HEK293 (cell line): ENCODE measurements around the gene TMEM100.

Experiments
- CTCF ChIA-PET: fragments of 350-600 bp; formaldehyde crosslinking; extraction: SDS; loops from one replicate; lab custom pipeline; 2021; ENCODE audit warnings: antibody characterized with exemption; lab: Yijun Ruan, JAX
- POLR2A ChIA-PET: fragments of 300-600 bp; formaldehyde crosslinking; extraction: SDS; loops from one replicate; lab custom pipeline; 2020; ENCODE audit warnings: antibody characterized with exemption, inconsistent platforms; lab: Yijun Ruan, JAX
- H3K27ac ChIP-seq: fragments of 200-500 bp; sonication (Bioruptor generic); 2 replicates; pipeline ENCODE4 v1.5.1; 2014; ENCODE audit warnings: low read depth, low read length, control low read depth, inconsistent platforms; ENCODE audit errors: extremely low read depth
- H3K36me3 ChIP-seq, 2 experiments: fragments of 200-500 bp in 1 of 2; sonication (Bioruptor generic) in 1 of 2; 1 replicate in 1 of 2; 2 replicates in 1 of 2; pipeline ENCODE4 v1.5.1; 2014 to 2017; ENCODE audit warnings: inconsistent platforms in 2 of 2, low read length in 2 of 2; ENCODE audit not compliant: control insufficient read depth in 2 of 2, insufficient read depth in 1 of 2
- H3K4me1 ChIP-seq: fragments of 200-500 bp; sonication (Bioruptor generic); 2 replicates; pipeline ENCODE4 v1.5.1; 2014; ENCODE audit warnings: mild to moderate bottlenecking, low read length, inconsistent platforms; ENCODE audit not compliant: control insufficient read depth, insufficient read depth
- H3K4me3 ChIP-seq: 2 replicates; pipeline ENCODE4 v1.5.1; 2011; ENCODE audit warnings: low read depth, mild to moderate bottlenecking, control low read depth, low read length, moderate library complexity
- H3K9me3 ChIP-seq: fragments of 200-500 bp; sonication (Bioruptor generic); 2 replicates; pipeline ENCODE4 v1.5.1; 2014; ENCODE audit warnings: low read depth, low read length, inconsistent platforms; ENCODE audit not compliant: control insufficient read depth, insufficient read depth
- GLI4 ChIP-seq: fragments of 450-650 bp; formaldehyde crosslinking; IDR thresholded peaks from 2 replicates; pipeline ENCODE4 v1.5.1; 2016; ENCODE audit warnings: missing biosample characterization, missing genetic modification characterization
- RBAK ChIP-seq: fragments of 450-650 bp; formaldehyde crosslinking; IDR thresholded peaks from 2 replicates; pipeline ENCODE4 v1.5.1; 2016; ENCODE audit warnings: missing biosample characterization, missing genetic modification characterization
- SCRT1 ChIP-seq: fragments of 450-650 bp; formaldehyde crosslinking; IDR thresholded peaks from 2 replicates; pipeline ENCODE4 v1.5.1; 2016; ENCODE audit warnings: missing biosample characterization, missing genetic modification characterization, borderline replicate concordance
- WT1 ChIP-seq: fragments of 450-650 bp; formaldehyde crosslinking; IDR thresholded peaks from 2 replicates; pipeline ENCODE4 v1.5.1; 2016; ENCODE audit warnings: missing biosample characterization, missing genetic modification characterization
- ZBTB21 ChIP-seq: fragments of 450-650 bp; formaldehyde crosslinking; IDR thresholded peaks from 2 replicates; pipeline ENCODE4 v1.5.1; 2017; ENCODE audit warnings: missing biosample characterization, missing genetic modification characterization
- ZNF121 ChIP-seq: fragments of 450-650 bp; formaldehyde crosslinking; IDR thresholded peaks from 2 replicates; pipeline ENCODE4 v1.5.1; 2016; ENCODE audit warnings: missing biosample characterization, missing genetic modification characterization
- ZNF155 ChIP-seq: fragments of 450-650 bp; formaldehyde crosslinking; IDR thresholded peaks from 2 replicates; pipeline ENCODE4 v1.5.1; 2016; ENCODE audit warnings: missing biosample characterization, missing genetic modification characterization
- ZNF174 ChIP-seq: fragments of 450-650 bp; formaldehyde crosslinking; IDR thresholded peaks from 2 replicates; pipeline ENCODE4 v1.5.0; 2017; ENCODE audit warnings: missing biosample characterization, mild to moderate bottlenecking, missing genetic modification characterization
- ZNF2 ChIP-seq: fragments of 450-650 bp; formaldehyde crosslinking; IDR thresholded peaks from 2 replicates; pipeline ENCODE4 v1.5.1; 2016; ENCODE audit warnings: missing biosample characterization, missing genetic modification characterization
- ZNF202 ChIP-seq: fragments of 450-650 bp; formaldehyde crosslinking; IDR thresholded peaks from 2 replicates; pipeline ENCODE4 v1.5.1; 2016; ENCODE audit warnings: missing biosample characterization, missing genetic modification characterization, borderline replicate concordance
- ZNF223 ChIP-seq: fragments of 450-650 bp; formaldehyde crosslinking; IDR thresholded peaks from 2 replicates; pipeline ENCODE4 v1.5.1; 2016; ENCODE audit warnings: missing biosample characterization, missing genetic modification characterization
- ZNF423 ChIP-seq: fragments of 450-650 bp; formaldehyde crosslinking; IDR thresholded peaks from 2 replicates; pipeline ENCODE4 v1.5.1; 2016; ENCODE audit warnings: missing biosample characterization, missing genetic modification characterization
- ZNF560 ChIP-seq: fragments of 450-650 bp; formaldehyde crosslinking; IDR thresholded peaks from 2 replicates; pipeline ENCODE4 v1.5.1; 2017; ENCODE audit warnings: missing biosample characterization, missing genetic modification characterization, borderline replicate concordance
- ZNF596 ChIP-seq: fragments of 450-650 bp; IDR thresholded peaks from 2 replicates; pipeline ENCODE4 v1.5.0; 2018; ENCODE audit warnings: missing biosample characterization, mild to moderate bottlenecking, missing genetic modification characterization, moderate library complexity
- ZNF621 ChIP-seq: fragments of 450-650 bp; formaldehyde crosslinking; IDR thresholded peaks from 2 replicates; pipeline ENCODE4 v1.5.1; 2017; ENCODE audit warnings: missing biosample characterization, missing genetic modification characterization
- ZNF624 ChIP-seq: fragments of 450-650 bp; formaldehyde crosslinking; IDR thresholded peaks from 2 replicates; pipeline ENCODE4 v1.5.1; 2017; ENCODE audit warnings: missing biosample characterization, missing genetic modification characterization
- ZNF660 ChIP-seq: fragments of 450-650 bp; IDR thresholded peaks from 2 replicates; pipeline ENCODE4 v1.5.1; 2018; ENCODE audit warnings: missing biosample characterization, mild to moderate bottlenecking, missing genetic modification characterization
- ZNF747 ChIP-seq: fragments of 450-650 bp; formaldehyde crosslinking; IDR thresholded peaks from 2 replicates; pipeline ENCODE4 v1.5.1; 2016; ENCODE audit warnings: missing biosample characterization, missing genetic modification characterization
- ZNF791 ChIP-seq: fragments of 450-650 bp; formaldehyde crosslinking; IDR thresholded peaks from 2 replicates; pipeline ENCODE4 v1.5.1; 2016; ENCODE audit warnings: missing biosample characterization, missing genetic modification characterization
- ZNF843 ChIP-seq: fragments of 450-650 bp; formaldehyde crosslinking; IDR thresholded peaks from 2 replicates; pipeline ENCODE4 v1.5.1; 2016; ENCODE audit warnings: missing biosample characterization, missing genetic modification characterization
- ZSCAN16 ChIP-seq: fragments of 450-650 bp; formaldehyde crosslinking; IDR thresholded peaks from 2 replicates; pipeline ENCODE4 v1.5.1; 2016; ENCODE audit warnings: missing biosample characterization, missing genetic modification characterization
- ZSCAN30 ChIP-seq: fragments of 450-650 bp; IDR thresholded peaks from 2 replicates; pipeline ENCODE4 v1.5.1; 2018; ENCODE audit warnings: missing biosample characterization, mild to moderate bottlenecking, missing genetic modification characterization, moderate library complexity
- TF ChIP-seq, protein P1 (sequence below): fragments of 450-650 bp; formaldehyde crosslinking; IDR thresholded peaks from 2 replicates; pipeline ENCODE4 v1.5.1; 2016; ENCODE audit warnings: missing biosample characterization, missing genetic modification characterization, low read depth
- TF ChIP-seq, protein P2 (sequence below): fragments of 450-650 bp; formaldehyde crosslinking; IDR thresholded peaks from 2 replicates; pipeline ENCODE4 v1.5.1; 2016; ENCODE audit warnings: missing biosample characterization, missing genetic modification characterization
- TF ChIP-seq, protein P3 (sequence below): fragments of 450-650 bp; formaldehyde crosslinking; IDR thresholded peaks from 2 replicates; pipeline ENCODE4 v1.5.1; 2016; ENCODE audit warnings: missing biosample characterization, missing genetic modification characterization
- TF ChIP-seq, protein P4 (sequence below): fragments of 450-650 bp; formaldehyde crosslinking; IDR thresholded peaks from 2 replicates; pipeline ENCODE4 v1.5.1; 2016; ENCODE audit warnings: missing biosample characterization, missing genetic modification characterization, low read depth

Gene TMEM100

DNA sequence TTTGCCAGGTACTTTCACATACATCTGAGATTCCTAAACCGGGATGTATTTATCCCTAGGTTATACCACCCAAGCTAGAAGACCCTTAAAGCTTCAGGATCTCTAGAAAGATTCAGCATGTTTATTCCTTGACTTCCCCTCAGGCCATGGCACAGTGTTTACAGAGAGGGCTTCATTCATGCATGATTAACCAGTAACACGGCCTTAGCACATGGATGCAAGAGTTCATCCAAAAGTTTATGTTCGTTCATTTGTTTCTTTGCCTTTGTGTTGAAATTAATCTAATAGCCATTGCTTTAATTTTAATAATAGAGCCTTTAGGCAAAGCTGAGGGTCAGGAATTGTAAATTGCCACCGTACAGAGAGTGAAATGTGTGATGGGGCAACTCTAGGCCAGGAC lies 41.9 kb upstream of the TMEM100 start:
- H3K4me3 ChIP-seq, result no peak overlapping the region
- CTCF ChIA-PET, result interaction anchor here (0.6 to 1.9 kb wide), 4 partner anchors 18 to 238 kb away, joined by 3 to 7 read pairs (median 3); no protein-coding TSS in a partner anchor
- H3K9me3 ChIP-seq, result no peaks in the 10 kb centered on the region; the same call in 1 of the 2 replicates
- peaks cover 4 to 14% of the 10 kb centered on the region in 2 experiments; a peak in 2 of 3 replicates for H3K36me3 ChIP-seq
- POLR2A ChIA-PET, result interaction anchor here (0.6 kb wide), 1 partner anchor 13 kb away, joined by 3 read pairs; the partner anchor contains the start of gene PCTP
- H3K27ac ChIP-seq, result no peak overlapping the region
- TF ChIP-seq ZNF624 (tag by site-specific recombination) (no peak), ZSCAN16 (no peak), ZNF560 (tag by site-specific recombination) (no peak), ZNF121 (tag by site-specific recombination) (no peak), WT1 (tag by site-specific recombination) (no peak), ZNF155 (tag by site-specific recombination) (no peak), ZSCAN30 (tag by site-specific recombination) (no peak), ZNF660 (no peak), ZBTB21 (no peak), ZNF202 (no peak)
- TF ChIP-seq, protein P1, sequence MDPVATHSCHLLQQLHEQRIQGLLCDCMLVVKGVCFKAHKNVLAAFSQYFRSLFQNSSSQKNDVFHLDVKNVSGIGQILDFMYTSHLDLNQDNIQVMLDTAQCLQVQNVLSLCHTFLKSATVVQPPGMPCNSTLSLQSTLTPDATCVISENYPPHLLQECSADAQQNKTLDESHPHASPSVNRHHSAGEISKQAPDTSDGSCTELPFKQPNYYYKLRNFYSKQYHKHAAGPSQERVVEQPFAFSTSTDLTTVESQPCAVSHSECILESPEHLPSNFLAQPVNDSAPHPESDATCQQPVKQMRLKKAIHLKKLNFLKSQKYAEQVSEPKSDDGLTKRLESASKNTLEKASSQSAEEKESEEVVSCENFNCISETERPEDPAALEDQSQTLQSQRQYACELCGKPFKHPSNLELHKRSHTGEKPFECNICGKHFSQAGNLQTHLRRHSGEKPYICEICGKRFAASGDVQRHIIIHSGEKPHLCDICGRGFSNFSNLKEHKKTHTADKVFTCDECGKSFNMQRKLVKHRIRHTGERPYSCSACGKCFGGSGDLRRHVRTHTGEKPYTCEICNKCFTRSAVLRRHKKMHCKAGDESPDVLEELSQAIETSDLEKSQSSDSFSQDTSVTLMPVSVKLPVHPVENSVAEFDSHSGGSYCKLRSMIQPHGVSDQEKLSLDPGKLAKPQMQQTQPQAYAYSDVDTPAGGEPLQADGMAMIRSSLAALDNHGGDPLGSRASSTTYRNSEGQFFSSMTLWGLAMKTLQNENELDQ, result no peak
- no peaks in the 10 kb centered on the region for H3K4me1 ChIP-seq

DNA sequence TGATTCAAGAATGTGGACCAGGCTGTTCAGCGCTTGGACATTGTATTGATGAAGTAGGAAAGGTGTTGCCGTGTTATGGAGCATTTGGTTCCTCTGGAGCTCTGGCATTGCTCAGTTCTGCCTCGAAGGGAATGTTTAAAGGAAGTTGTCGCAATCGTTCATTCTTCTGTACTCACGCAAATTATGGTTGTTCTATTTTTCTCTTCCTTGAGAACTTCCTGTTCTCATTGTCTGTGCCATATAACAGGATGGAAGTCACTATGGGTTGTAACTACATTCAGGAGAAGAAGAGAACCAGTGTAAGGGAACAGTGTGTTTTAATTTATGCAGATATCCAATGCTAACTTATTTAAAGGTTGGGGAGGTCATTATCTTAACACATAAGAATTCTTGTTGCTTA lies 41.2 kb upstream of the TMEM100 start:
- no peak for TF ChIP-seq ZNF596 (tag by site-specific recombination)
- TF ChIP-seq, protein P2, sequence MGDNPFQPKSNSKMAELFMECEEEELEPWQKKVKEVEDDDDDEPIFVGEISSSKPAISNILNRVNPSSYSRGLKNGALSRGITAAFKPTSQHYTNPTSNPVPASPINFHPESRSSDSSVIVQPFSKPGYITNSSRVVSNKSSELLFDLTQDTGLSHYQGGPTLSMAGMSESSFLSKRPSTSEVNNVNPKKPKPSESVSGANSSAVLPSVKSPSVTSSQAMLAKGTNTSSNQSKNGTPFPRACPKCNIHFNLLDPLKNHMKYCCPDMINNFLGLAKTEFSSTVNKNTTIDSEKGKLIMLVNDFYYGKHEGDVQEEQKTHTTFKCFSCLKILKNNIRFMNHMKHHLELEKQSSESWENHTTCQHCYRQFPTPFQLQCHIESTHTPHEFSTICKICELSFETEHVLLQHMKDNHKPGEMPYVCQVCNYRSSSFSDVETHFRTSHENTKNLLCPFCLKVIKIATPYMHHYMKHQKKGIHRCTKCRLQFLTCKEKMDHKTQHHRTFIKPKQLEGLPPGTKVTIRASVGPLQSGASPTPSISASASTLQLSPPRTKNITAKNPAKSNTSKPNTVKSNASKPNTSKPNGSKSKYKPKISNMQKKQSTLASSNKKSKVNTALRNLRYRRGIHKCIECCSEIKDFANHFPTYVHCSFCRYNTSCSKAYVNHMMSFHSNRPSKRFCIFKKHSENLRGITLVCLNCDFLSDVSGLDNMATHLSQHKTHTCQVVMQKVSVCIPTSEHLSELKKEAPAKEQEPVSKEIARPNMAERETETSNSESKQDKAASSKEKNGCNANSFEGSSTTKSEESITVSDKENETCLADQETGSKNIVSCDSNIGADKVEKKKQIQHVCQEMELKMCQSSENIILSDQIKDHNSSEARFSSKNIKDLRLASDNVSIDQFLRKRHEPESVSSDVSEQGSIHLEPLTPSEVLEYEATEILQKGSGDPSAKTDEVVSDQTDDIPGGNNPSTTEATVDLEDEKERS (tag by site-specific recombination), result no peak
- TF ChIP-seq RBAK, result no peak
- no peak for TF ChIP-seq ZNF747
- no peak for TF ChIP-seq ZNF223 (tag by site-specific recombination)
- TF ChIP-seq, protein P3, sequence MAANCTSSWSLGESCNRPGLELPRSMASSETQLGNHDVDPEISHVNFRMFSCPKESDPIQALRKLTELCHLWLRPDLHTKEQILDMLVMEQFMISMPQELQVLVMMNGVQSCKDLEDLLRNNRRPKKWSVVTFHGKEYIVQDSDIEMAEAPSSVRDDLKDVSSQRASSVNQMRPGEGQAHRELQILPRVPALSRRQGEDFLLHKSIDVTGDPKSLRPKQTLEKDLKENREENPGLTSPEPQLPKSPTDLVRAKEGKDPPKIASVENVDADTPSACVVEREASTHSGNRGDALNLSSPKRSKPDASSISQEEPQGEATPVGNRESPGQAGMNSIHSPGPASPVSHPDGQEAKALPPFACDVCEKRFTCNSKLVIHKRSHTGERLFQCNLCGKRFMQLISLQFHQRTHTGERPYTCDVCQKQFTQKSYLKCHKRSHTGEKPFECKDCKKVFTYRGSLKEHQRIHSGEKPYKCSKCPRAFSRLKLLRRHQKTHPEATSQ (tag by site-specific recombination), result no peak
- TF ChIP-seq ZNF791, result no peak
- TF ChIP-seq ZNF621, result no peak
- TF ChIP-seq ZNF2 (tag by site-specific recombination), result no peak
- no peak for TF ChIP-seq ZNF843
- TF ChIP-seq, protein P4, sequence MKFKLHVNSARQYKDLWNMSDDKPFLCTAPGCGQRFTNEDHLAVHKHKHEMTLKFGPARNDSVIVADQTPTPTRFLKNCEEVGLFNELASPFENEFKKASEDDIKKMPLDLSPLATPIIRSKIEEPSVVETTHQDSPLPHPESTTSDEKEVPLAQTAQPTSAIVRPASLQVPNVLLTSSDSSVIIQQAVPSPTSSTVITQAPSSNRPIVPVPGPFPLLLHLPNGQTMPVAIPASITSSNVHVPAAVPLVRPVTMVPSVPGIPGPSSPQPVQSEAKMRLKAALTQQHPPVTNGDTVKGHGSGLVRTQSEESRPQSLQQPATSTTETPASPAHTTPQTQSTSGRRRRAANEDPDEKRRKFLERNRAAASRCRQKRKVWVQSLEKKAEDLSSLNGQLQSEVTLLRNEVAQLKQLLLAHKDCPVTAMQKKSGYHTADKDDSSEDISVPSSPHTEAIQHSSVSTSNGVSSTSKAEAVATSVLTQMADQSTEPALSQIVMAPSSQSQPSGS, result no peak
- no peak for TF ChIP-seq SCRT1 (tag by site-specific recombination)
- no peak for TF ChIP-seq ZNF174 (tag by site-specific recombination)
- TF ChIP-seq ZNF423 (tag by site-specific recombination), result no peak
- no peak for TF ChIP-seq GLI4
- Histone ChIP-seq H3K9me3 (no peaks in the 10 kb centered on the region; the same call in 1 of the 2 replicates), H3K36me3 (peaks cover 4 to 9% of the 10 kb centered on the region in 2 experiments; a peak in 2 of 3 replicates), H3K27ac (no peak overlapping the region), H3K4me1 (no peaks in the 10 kb centered on the region), H3K4me3 (no peak overlapping the region)
- ChIA-PET CTCF (interaction anchor here (0.6 to 1.9 kb wide), 3 partner anchors 18 to 237 kb away, joined by 3 to 7 read pairs (median 3); no protein-coding TSS in a partner anchor), POLR2A (no interaction called here)
